K562 (cell line): ENCODE measurements around the gene RGS19. TPM values are rescaled to one million over a fixed set of nuclear protein-coding genes. Genes with fewer than 3 reads are reported as not detected.

Experiments
- BCOR ChIP-seq: fragments of 450-650 bp; IDR thresholded peaks from 2 replicates; pipeline ENCODE4 v1.6.1; 2016
- FOXA1 ChIP-seq: fragments of 450-650 bp; IDR thresholded peaks from 2 replicates; pipeline ENCODE4 v1.6.1; 2016; ENCODE audit warnings: mild to moderate bottlenecking, borderline replicate concordance
- KDM1A ChIP-seq, 2 experiments: fragments of 450-650 bp; IDR thresholded peaks; 2 replicates each; pipeline ENCODE4 v1.6.1; 2016; ENCODE audit warnings: mild to moderate bottlenecking in 2 of 2
- MYBL2 ChIP-seq, 2 experiments: fragments of 450-650 bp in 1 of 2; sonication (generic) in 1 of 2; formaldehyde crosslinking in 1 of 2; IDR thresholded peaks; 2 replicates each; pipeline versions ENCODE4 v1.6.1 to v1.8.1; 2017 to 2022; ENCODE audit warnings: borderline replicate concordance in 1 of 2, inconsistent platforms in 1 of 2, low read depth in 1 of 2, mild to moderate bottlenecking in 1 of 2, missing genetic modification reagents in 1 of 2, moderate library complexity in 1 of 2
- NCOR1 ChIP-seq: fragments of 450-650 bp; IDR thresholded peaks from 2 replicates; pipeline ENCODE4 v1.6.1; 2016; ENCODE audit warnings: mild to moderate bottlenecking, moderate library complexity
- PHF20 ChIP-seq: fragments of 450-650 bp; IDR thresholded peaks from 2 replicates; pipeline ENCODE4 v1.6.1; 2018; ENCODE audit not compliant: partially characterized antibody
- RBM25 ChIP-seq: fragments of 200-400 bp; formaldehyde crosslinking; IDR thresholded peaks from 2 replicates; pipeline ENCODE4 v1.6.1; 2018; ENCODE audit warnings: low read length, low read depth, moderate library complexity; ENCODE audit not compliant: severe bottlenecking
- SREBF2 ChIP-seq: sonication (generic); formaldehyde crosslinking; IDR thresholded peaks from 2 replicates; pipeline ENCODE4 v1.4.0; 2020; ENCODE audit warnings: mild to moderate bottlenecking, missing genetic modification reagents
- polyA plus RNA-seq, 8 experiments: library from polyadenylated mRNA; depleted of rRNA in 4 of 8; stranded (reverse) in 5 of 8; unstranded in 3 of 8; fragments of >200 nt; fragmentation: Nextera tagmentation in 2 of 8; fragmentation: Illumina TruSeq in 1 of 8; extraction: Ambion mirVana in 2 of 8; extraction: Trizol in 1 of 8; gene quantifications; 2 replicates each; pipeline versions ENCODE4 v1.2.1 to v1.2.3, GENCODE V29; 2011 to 2014; ENCODE audit warnings: inconsistent platforms in 1 of 8, missing spikeins in 1 of 8
- total RNA-seq, 7 experiments: library from RNA; depleted of rRNA in 6 of 7; stranded (reverse); fragments of >200 nt in 6 of 7; fragmentation: Illumina TruSeq in 2 of 7; extraction: Trizol in 2 of 7; gene quantifications; 2 replicates each; pipeline versions ENCODE4 v1.2.1 to v1.2.3, GENCODE V29; 2011 to 2021; ENCODE audit warnings: low replicate concordance in 1 of 7
- TF ChIP-seq, protein P1 (sequence below): sonication (generic); formaldehyde crosslinking; IDR thresholded peaks from 2 replicates; pipeline ENCODE4 v1.8.0; 2022; ENCODE audit warnings: missing genetic modification reagents, mild to moderate bottlenecking, borderline replicate concordance
- TF ChIP-seq, protein P2 (sequence below): fragments of 200-600 bp; sonication (generic); IDR thresholded peaks from one replicate; pipeline ENCODE4 v1.6.1; 2012; ENCODE audit warnings: mild to moderate bottlenecking, low read depth, low read length, inconsistent platforms
- TF ChIP-seq, protein P3 (sequence below): fragments of 250-450 bp; sonication (Bioruptor Pico); IDR thresholded peaks from 2 replicates; pipeline ENCODE4 v1.5.0; 2022; ENCODE audit warnings: mild to moderate bottlenecking

The RGS19 gene
- total and polyA plus RNA-seq, 9 of the 15 experiments (the other 6 are each of a cell fraction or from before 2014, with no cell fraction given), result 0.41 to 23.7 (median 14.6) TPM

DNA sequence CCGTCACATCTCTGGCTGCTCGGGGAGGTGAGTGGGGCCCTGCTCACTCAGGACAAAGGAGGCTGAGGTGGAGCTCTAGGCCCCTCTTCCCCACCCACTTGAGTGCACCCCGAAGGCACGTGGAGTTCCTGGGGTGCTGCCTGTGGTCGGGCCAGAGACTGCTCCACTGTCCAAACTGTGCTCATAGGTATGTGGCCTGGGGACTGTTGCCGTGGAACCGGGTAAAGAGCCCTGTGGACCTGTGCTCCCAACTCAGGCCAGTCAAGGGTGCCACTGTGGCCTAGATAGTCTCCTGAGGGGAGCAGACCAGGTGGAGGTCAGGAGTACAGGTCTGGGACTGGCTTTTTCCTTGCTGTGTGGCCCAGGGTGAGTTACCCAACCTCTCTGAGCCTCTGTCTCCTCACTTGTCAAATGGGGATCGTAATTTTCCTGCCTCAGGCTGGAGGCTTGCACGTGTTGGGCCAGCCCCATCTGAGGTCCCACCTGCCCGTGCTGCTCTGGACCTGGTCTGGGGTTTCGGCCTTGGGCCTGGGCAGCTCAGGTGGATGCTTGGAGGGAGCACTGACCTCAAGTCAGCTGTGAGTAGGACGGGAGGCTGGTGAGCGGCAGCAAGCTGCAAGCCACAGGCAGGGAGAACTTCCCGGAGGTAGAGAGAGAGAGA, 40.5 kb upstream of the RGS19 start (continued):
- TF ChIP-seq, protein P1, sequence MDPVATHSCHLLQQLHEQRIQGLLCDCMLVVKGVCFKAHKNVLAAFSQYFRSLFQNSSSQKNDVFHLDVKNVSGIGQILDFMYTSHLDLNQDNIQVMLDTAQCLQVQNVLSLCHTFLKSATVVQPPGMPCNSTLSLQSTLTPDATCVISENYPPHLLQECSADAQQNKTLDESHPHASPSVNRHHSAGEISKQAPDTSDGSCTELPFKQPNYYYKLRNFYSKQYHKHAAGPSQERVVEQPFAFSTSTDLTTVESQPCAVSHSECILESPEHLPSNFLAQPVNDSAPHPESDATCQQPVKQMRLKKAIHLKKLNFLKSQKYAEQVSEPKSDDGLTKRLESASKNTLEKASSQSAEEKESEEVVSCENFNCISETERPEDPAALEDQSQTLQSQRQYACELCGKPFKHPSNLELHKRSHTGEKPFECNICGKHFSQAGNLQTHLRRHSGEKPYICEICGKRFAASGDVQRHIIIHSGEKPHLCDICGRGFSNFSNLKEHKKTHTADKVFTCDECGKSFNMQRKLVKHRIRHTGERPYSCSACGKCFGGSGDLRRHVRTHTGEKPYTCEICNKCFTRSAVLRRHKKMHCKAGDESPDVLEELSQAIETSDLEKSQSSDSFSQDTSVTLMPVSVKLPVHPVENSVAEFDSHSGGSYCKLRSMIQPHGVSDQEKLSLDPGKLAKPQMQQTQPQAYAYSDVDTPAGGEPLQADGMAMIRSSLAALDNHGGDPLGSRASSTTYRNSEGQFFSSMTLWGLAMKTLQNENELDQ (CRISPR knock-in tag), result no peak
- no peak for TF ChIP-seq SREBF2 (CRISPR knock-in tag)
- TF ChIP-seq, protein P2, sequence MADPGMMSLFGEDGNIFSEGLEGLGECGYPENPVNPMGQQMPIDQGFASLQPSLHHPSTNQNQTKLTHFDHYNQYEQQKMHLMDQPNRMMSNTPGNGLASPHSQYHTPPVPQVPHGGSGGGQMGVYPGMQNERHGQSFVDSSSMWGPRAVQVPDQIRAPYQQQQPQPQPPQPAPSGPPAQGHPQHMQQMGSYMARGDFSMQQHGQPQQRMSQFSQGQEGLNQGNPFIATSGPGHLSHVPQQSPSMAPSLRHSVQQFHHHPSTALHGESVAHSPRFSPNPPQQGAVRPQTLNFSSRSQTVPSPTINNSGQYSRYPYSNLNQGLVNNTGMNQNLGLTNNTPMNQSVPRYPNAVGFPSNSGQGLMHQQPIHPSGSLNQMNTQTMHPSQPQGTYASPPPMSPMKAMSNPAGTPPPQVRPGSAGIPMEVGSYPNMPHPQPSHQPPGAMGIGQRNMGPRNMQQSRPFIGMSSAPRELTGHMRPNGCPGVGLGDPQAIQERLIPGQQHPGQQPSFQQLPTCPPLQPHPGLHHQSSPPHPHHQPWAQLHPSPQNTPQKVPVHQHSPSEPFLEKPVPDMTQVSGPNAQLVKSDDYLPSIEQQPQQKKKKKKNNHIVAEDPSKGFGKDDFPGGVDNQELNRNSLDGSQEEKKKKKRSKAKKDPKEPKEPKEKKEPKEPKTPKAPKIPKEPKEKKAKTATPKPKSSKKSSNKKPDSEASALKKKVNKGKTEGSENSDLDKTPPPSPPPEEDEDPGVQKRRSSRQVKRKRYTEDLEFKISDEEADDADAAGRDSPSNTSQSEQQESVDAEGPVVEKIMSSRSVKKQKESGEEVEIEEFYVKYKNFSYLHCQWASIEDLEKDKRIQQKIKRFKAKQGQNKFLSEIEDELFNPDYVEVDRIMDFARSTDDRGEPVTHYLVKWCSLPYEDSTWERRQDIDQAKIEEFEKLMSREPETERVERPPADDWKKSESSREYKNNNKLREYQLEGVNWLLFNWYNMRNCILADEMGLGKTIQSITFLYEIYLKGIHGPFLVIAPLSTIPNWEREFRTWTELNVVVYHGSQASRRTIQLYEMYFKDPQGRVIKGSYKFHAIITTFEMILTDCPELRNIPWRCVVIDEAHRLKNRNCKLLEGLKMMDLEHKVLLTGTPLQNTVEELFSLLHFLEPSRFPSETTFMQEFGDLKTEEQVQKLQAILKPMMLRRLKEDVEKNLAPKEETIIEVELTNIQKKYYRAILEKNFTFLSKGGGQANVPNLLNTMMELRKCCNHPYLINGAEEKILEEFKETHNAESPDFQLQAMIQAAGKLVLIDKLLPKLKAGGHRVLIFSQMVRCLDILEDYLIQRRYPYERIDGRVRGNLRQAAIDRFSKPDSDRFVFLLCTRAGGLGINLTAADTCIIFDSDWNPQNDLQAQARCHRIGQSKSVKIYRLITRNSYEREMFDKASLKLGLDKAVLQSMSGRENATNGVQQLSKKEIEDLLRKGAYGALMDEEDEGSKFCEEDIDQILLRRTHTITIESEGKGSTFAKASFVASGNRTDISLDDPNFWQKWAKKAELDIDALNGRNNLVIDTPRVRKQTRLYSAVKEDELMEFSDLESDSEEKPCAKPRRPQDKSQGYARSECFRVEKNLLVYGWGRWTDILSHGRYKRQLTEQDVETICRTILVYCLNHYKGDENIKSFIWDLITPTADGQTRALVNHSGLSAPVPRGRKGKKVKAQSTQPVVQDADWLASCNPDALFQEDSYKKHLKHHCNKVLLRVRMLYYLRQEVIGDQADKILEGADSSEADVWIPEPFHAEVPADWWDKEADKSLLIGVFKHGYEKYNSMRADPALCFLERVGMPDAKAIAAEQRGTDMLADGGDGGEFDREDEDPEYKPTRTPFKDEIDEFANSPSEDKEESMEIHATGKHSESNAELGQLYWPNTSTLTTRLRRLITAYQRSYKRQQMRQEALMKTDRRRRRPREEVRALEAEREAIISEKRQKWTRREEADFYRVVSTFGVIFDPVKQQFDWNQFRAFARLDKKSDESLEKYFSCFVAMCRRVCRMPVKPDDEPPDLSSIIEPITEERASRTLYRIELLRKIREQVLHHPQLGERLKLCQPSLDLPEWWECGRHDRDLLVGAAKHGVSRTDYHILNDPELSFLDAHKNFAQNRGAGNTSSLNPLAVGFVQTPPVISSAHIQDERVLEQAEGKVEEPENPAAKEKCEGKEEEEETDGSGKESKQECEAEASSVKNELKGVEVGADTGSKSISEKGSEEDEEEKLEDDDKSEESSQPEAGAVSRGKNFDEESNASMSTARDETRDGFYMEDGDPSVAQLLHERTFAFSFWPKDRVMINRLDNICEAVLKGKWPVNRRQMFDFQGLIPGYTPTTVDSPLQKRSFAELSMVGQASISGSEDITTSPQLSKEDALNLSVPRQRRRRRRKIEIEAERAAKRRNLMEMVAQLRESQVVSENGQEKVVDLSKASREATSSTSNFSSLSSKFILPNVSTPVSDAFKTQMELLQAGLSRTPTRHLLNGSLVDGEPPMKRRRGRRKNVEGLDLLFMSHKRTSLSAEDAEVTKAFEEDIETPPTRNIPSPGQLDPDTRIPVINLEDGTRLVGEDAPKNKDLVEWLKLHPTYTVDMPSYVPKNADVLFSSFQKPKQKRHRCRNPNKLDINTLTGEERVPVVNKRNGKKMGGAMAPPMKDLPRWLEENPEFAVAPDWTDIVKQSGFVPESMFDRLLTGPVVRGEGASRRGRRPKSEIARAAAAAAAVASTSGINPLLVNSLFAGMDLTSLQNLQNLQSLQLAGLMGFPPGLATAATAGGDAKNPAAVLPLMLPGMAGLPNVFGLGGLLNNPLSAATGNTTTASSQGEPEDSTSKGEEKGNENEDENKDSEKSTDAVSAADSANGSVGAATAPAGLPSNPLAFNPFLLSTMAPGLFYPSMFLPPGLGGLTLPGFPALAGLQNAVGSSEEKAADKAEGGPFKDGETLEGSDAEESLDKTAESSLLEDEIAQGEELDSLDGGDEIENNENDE, result no peak
- peak; percentile 90 for TF ChIP-seq BCOR
- TF ChIP-seq MYBL2 (IDR thresholded peaks at IDR 0.05; ENCODE audit: low read depth), result no peak
- no peak for TF ChIP-seq MYBL2 (CRISPR knock-in tag; IDR thresholded peaks at IDR 0.05; ENCODE audit: borderline replicate concordance)
- peak; percentile 25 to 69; a peak in 1 of 4 replicates for TF ChIP-seq KDM1A (IDR thresholded peaks at IDR 0.05)
- no peak for TF ChIP-seq PHF20
- TF ChIP-seq, protein P3, sequence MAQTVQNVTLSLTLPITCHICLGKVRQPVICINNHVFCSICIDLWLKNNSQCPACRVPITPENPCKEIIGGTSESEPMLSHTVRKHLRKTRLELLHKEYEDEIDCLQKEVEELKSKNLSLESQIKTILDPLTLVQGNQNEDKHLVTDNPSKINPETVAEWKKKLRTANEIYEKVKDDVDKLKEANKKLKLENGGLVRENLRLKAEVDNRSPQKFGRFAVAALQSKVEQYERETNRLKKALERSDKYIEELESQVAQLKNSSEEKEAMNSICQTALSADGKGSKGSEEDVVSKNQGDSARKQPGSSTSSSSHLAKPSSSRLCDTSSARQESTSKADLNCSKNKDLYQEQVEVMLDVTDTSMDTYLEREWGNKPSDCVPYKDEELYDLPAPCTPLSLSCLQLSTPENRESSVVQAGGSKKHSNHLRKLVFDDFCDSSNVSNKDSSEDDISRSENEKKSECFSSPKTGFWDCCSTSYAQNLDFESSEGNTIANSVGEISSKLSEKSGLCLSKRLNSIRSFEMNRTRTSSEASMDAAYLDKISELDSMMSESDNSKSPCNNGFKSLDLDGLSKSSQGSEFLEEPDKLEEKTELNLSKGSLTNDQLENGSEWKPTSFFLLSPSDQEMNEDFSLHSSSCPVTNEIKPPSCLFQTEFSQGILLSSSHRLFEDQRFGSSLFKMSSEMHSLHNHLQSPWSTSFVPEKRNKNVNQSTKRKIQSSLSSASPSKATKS (CRISPR knock-in tag), result no peak
- no peak for TF ChIP-seq NCOR1
- TF ChIP-seq FOXA1, result no peak
- peak; percentile 79 for TF ChIP-seq RBM25
